HG02642 (cell line): ENCODE data around the gene NUDT8.
"Not testable (repeated sequence)": the region's sequence is repeated elsewhere in the genome, so short reads cannot be mapped to it uniquely, and the experiment has no call there.

ENCODE experiments used
- ATAC-seq: cut with Tn5 transposase; IDR thresholded peaks from one replicate; pipeline ENCODE4 v1.9.1; 2021; ENCODE audit warnings: mild to moderate bottlenecking; ENCODE audit not compliant: unreplicated experiment, poor library complexity

NUDT8 gene

GRCh38 chr11:67630228-67630942 lies 648 bp upstream of the NUDT8 start:
- ATAC-seq = peak; percentile 65

GRCh38 chr11:67628710-67629385 lies 889 bp downstream of the NUDT8 start:
- no peak for ATAC-seq

GRCh38 chr11:67627812-67628624 lies 1.7 kb downstream of the NUDT8 start:
- no peak for ATAC-seq

- no peak for ATAC-seq
Measured at GRCh38 chr11:67627441-67627811, 2.3 kb downstream of the NUDT8 start.

- ATAC-seq = no peak
Measured at GRCh38 chr11:67626970-67627369, 2.8 kb downstream of the NUDT8 start.

GRCh38 chr11:67626131-67626833 lies 3.5 kb downstream of the NUDT8 start:
- not testable (repeated sequence) for ATAC-seq

GRCh38 chr11:67623795-67624194 lies 5.9 kb downstream of the NUDT8 start:
- not testable (repeated sequence) for ATAC-seq

- not testable (repeated sequence) for ATAC-seq
Measured at GRCh38 chr11:67622905-67623304, 6.8 kb downstream of the NUDT8 start.

GRCh38 chr11:67621928-67622327 lies 7.8 kb downstream of the NUDT8 start:
- not testable (repeated sequence) for ATAC-seq

- ATAC-seq = not testable (repeated sequence)
Measured at GRCh38 chr11:67620621-67621020, 9.1 kb downstream of the NUDT8 start.

- not testable (repeated sequence) for ATAC-seq
Measured at GRCh38 chr11:67619683-67620618, 9.8 kb downstream of the NUDT8 start.

- ATAC-seq = not testable (repeated sequence)
Measured at GRCh38 chr11:67618901-67619659, 10.7 kb downstream of the NUDT8 start.

GRCh38 chr11:67617243-67617953 lies 12.3 kb downstream of the NUDT8 start:
- ATAC-seq = no peak

GRCh38 chr11:67616431-67617242 lies 13.1 kb downstream of the NUDT8 start:
- ATAC-seq = no peak

- no peak for ATAC-seq
Measured at GRCh38 chr11:67615728-67616430, 13.9 kb downstream of the NUDT8 start.
